HG03097 (cell line): ENCODE results near the gene ONECUT3.
"Not testable (repeated sequence)": the region's sequence is repeated elsewhere in the genome, so short reads cannot be mapped to it uniquely, and the experiment has no call there.

Source experiments
- ATAC-seq: cut with Tn5 transposase; IDR thresholded peaks from one replicate; pipeline ENCODE4 v1.9.1; 2021; ENCODE audit not compliant: unreplicated experiment, low FRiP score

ONECUT3 gene

DNA sequence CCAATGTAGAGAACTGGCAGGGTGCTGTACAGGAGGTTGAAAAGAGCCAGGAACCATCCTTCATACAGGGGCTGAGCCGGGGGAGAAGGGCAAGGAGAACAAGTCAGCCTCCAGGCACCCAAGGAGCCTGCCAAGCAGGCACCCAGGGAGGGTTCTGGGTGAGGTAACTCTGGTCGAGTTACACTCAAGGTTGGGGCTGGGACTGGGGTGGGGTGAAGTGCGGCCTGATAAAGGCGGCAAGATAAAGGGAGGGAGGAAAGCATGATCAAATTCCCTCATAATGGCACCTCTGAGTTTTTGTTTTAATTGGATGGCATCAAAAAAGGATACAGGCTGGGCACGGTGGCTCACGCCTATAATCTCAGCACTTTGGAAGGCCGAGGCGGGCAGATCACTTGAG is 33.8 kb downstream of the ONECUT3 start:
- ATAC-seq: no peak

- no peak for ATAC-seq
Observed at GRCh38 chr19:1789261-1790041, 36.1 kb downstream of the ONECUT3 start.

GRCh38 chr19:1790054-1790792 is 36.9 kb downstream of the ONECUT3 start:
- no peak for ATAC-seq

DNA sequence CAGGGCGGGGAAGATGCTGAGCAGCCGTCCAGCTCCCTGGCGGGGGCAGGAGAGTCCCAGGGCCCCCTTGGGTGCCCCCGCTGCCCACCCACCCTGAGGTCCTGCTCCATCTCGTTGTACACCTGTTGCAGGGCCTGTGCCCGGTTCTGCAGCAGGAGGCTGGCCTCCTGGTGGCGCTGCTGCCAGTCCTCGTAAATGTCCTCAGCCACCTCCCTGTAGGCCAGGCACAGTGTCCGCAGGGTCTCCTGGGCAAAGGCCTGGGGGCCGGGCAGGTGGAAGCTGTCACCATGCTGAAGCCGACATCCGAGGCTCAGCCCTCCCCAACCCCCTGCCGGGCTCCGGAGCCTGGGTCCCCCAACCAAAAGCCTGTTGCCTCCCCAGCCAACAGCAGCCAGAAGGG is 38.6 kb downstream of the ONECUT3 start:
- no peak for ATAC-seq

DNA sequence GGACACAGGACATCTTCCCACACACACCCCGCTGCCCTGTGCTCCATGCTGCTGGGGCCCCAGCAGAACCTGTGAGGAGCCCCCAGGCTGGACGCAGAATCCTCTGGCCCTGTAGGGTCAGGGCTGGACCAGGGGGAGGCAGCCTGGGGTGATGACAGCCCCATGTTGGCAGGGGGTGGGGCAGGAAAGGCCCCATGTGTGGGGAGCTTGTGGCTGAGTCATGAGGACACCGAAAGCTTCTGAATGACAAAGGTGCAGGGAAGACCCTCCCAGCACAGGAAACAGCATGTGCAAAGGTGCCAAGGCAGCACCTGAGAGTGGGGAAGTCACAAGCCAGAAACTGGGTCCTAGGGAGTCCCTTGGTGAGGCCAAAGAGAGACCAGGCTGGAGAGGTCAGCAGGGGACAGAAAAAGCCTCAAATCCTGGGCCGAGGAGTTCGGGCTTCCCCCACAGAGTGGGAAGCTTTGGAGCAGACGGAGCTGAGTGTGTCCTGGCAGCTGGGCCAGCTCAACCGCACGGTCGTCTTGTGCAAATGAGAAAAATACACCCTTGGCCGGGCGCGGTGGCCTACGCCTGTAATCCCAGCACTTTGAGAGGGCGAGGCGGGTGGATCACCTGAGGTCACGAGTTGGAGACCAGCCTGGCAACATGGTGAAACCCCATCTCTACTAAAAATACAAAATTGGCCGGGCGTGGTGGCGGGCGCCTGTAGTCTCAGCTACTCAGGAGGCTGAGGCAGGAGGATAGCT is 41.3 kb downstream of the ONECUT3 start:
- no peak for ATAC-seq

DNA sequence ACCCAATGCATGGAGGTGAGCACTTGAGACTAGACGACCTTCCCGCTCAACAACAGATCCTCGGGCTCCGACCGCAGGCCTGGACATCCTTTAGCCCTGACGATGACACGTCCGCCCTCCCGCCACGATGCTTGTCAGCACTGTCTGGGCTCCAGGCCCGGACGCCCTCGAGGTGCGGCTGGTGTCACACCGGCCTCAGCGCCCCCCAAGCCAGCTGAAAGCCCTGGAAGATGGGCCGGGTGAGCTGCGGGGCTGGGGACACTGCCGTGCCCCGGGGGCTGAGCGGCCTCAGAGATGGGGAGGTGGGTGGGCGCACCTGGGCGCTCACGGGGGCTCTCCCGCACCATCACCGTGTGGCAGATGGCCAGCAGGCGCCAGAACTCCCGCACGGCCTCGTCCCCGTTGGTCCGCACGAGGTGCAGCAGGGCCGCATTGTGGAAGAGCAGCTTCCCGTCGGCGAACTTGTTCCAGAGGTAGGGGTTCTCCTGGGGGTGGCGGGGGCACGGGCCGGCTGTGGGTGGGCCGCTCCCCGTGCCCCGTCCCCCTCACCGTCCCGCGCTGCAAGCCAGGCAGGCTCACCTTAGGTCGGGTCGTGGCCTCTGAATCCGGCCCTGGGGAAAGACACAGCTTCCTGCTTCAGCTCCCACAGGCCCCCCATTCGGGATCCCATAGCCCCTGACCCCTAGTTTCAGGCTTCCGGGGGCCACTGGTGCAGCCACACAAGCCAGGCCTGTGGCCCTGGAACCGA is 43.3 kb downstream of the ONECUT3 start:
- no peak for ATAC-seq

- not testable (repeated sequence) for ATAC-seq
Observed at GRCh38 chr19:1797313-1797712, 44.0 kb downstream of the ONECUT3 start.

- no peak for ATAC-seq
Observed at GRCh38 chr19:1799695-1800342, 46.5 kb downstream of the ONECUT3 start.

DNA sequence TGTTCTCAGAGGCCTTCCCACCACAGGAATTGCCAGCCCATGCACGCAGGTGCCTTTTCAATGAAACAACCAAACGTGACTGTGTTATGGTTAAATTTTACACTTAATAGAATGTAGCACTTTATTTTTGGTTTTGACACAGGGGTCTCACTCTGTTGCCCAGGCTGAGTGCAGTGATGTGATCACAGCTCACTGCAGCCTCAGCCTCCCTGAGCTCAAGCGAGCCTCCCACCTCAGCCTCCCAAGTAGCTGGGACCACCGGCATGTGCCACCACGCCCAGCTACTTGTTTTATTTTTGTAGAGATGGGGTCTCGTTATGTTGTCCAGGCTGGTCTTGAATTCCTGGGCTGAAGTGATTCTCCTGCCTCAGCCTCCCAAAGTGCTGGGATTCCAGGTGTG is 51.6 kb downstream of the ONECUT3 start:
- no peak for ATAC-seq

DNA sequence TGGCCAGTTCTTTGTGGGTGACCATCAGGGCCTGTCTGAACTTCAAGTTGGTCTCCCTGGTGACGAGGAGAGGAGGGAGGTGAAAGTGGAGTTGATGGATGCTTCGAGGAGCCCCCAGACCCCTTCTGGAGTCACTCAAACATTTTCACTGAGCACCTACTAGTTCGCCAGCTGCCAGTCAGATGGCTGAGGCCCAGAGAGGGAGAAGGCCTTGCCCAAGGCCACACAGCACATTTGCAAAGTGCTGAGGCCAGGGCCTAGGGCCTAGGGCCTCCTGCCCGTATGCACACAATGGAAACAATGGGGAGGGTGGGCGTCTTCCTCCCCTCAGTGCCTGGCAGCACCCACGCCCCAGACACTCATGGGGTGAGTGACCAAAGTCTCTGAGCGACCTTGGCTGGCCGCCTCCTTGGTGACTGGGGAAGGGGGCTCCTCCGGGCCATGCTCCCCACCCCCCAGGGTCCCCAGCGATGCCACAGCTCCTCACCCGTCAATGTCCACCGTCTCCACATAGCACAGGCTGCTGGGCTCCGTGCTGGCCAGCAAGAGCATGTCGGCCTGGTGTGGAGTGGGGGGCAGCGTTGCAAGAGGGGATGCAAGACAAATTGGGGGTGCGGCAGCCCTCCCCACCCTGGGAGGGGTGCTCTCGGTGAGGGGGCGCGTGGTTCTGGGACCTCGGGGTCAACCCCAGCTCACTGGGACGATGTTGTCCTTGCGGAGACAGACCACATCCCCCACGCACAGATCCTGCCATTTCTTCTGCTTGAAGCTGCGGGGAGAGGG is 52.3 kb downstream of the ONECUT3 start:
- no peak for ATAC-seq

DNA sequence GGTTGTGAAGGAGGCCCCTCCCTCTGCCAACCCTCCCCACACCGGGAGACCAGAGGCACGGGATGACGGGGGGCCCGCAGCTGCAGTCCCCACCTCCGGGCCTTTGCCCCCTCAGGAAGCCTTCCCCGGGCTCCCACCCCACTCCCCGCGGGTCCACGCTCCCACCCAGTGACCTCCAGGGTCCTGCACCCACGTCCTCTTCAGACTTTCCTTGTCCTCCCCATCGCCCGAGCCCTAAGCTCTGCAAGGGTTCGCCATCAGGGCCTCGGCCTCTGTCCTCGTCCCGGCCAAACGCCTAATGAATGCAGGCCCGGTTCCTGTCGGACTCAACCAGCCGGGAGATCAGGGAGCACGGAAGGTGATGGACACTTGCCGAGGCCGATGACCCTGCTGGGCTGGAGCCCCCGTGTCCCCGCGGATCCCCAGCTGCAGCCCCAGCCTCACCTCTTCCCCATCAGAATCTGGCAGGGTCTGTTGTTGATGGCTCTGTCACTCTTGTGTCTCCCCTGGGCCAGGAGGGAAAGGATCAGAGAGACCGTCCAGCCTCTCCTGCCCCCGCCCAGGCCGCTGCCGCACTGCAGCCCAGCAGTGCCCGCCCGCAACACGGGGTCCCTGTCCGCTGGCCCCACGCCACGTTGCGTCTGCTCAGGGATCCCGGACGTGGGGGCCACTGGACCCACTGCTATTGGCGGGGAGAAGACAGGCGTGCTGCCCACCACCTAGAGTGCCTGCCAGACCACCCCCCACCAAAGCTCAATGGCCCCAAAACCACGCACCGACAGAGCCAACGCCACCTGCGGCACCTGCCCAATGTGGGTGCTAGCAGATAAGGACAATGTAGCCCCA is 53.1 kb downstream of the ONECUT3 start:
- no peak for ATAC-seq

DNA sequence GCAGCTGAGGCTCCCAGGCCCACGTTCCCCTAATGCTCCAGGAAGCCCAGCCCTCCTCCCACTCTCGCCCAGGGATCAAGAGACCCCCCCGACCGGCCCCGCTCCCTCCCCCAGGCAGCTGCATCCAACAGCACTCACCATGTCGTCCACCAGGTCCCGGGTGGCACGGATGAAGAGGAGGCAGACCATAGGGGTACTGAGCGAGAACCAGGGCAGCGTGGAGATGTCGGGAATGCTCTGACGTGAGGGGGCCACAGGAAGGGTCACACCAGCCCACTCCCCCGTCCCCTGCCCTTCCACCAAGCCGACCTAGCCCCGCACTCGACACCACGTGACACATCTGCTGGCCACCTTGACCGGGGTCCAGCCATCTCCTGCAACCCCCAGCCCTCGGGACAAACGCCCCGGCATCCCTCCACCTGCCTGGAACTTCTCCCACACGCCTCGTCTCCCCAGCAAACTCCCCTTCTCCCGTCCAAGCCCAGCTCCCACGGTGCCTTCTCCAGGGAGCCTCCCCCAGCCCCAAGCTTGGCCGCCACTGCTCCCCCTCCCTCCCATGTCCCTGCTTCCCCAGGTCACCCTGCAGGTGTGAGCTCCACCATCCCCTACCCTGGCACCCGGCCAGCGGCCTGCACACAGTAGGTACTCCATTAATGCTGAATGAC is 53.9 kb downstream of the ONECUT3 start:
- ATAC-seq: no peak

GRCh38 chr19:1807695-1808394 is 54.5 kb downstream of the ONECUT3 start:
- ATAC-seq: no peak

DNA sequence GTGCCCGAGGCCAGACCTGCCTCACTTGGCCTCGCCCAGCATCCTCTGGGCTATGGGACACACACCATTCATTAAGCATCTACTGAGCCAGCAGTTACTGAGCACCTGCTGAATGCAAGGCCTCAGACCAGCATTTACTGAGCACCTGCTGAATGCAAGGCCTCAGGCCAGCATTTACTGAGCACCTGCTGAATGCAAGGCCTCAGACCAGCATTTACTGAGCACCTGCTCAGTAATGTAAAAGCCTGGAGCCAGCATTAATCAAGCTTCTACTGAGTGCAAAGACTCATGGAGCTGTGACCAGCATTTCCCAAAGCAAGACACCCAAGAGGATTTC is 55.1 kb downstream of the ONECUT3 start:
- ATAC-seq: no peak

DNA sequence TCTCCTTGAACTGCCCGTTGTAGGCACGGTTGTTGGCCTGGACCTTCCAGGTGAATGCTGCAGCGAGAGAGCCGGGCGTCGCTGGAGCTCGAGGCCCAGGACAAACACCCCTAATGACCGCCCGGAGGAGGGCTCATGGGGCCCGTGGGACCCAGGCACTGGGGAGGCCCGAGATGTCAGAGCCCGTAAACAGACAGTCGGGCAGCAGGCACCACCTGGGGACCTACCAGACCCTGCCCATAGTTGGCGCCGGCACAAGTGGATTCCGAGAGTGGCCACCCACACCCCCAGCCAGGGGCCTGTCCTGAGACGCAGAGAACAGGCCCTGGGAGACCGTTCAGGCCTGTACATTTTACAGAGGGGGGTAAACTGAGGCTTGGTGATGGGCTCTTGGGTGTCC is 56.4 kb downstream of the ONECUT3 start:
- ATAC-seq: no peak

- no peak for ATAC-seq
Observed at GRCh38 chr19:1810439-1811160, 57.3 kb downstream of the ONECUT3 start.

GRCh38 chr19:1811472-1811894 is 58.2 kb downstream of the ONECUT3 start:
- ATAC-seq: no peak
